GM12878 (cell line): ENCODE results near the gene IRF8. TPM values are rescaled to one million over a fixed set of nuclear protein-coding genes. Genes with fewer than 3 reads are reported as not detected.

Experiments used
- ATF7 ChIP-seq: fragments of 450-650 bp; IDR thresholded peaks from 2 replicates; pipeline ENCODE4 v1.6.1; 2016; ENCODE audit warnings: low read depth, mild to moderate bottlenecking
- BRCA1 ChIP-seq: IDR thresholded peaks from 2 replicates; pipeline ENCODE4 v1.6.1; 2011; ENCODE audit warnings: low read depth, low read length, improper control_type of control experiment
- ELK1 ChIP-seq: IDR thresholded peaks from 2 replicates; pipeline ENCODE4 v1.6.1; 2012; ENCODE audit warnings: low read depth, low read length, improper control_type of control experiment
- HSF1 ChIP-seq: fragments of 150-350 bp; IDR thresholded peaks from 2 replicates; pipeline ENCODE4 v1.6.1; 2014; ENCODE audit warnings: mild to moderate bottlenecking, low read depth, low read length
- LARP7 ChIP-seq: fragments of 450-650 bp; IDR thresholded peaks from 2 replicates; pipeline ENCODE4 v1.6.1; 2017; ENCODE audit warnings: mild to moderate bottlenecking
- MAX ChIP-seq: IDR thresholded peaks from 2 replicates; pipeline ENCODE4 v1.6.1; 2012; ENCODE audit warnings: low read depth, low read length, improper control_type of control experiment
- NFXL1 ChIP-seq: fragments of 450-650 bp; IDR thresholded peaks from 2 replicates; pipeline ENCODE4 v1.6.1; 2017; ENCODE audit warnings: antibody characterized with exemption, mild to moderate bottlenecking, borderline replicate concordance
- NFYB ChIP-seq: IDR thresholded peaks from 2 replicates; pipeline ENCODE4 v1.6.1; 2011; ENCODE audit warnings: low read depth, mild to moderate bottlenecking, low read length, improper control_type of control experiment, moderate library complexity; ENCODE audit not compliant: insufficient read depth
- NRF1 ChIP-seq: conservative IDR thresholded peaks from 2 replicates; pipeline ENCODE4 v1.6.1; 2011; ENCODE audit warnings: mild to moderate bottlenecking, low read depth, low read length, improper control_type of control experiment
- PKNOX1 ChIP-seq: fragments of 450-650 bp; IDR thresholded peaks from 2 replicates; pipeline ENCODE4 v1.6.1; 2016; ENCODE audit warnings: mild to moderate bottlenecking
- PML ChIP-seq: IDR thresholded peaks from 2 replicates; pipeline ENCODE4 v1.6.1; 2012; ENCODE audit warnings: low read length, inconsistent platforms
- POLR2AphosphoS2 ChIP-seq: IDR thresholded peaks from 2 replicates; pipeline ENCODE4 v1.6.1; 2011; ENCODE audit warnings: low read depth, mild to moderate bottlenecking, low read length, improper control_type of control experiment, moderate library complexity
- RFX5 ChIP-seq: IDR thresholded peaks from 2 replicates; pipeline ENCODE4 v1.6.1; 2011; ENCODE audit warnings: low read depth, low read length, improper control_type of control experiment
- SMARCA5 ChIP-seq: fragments of 450-650 bp; IDR thresholded peaks from 2 replicates; pipeline ENCODE4 v1.6.1; 2017; ENCODE audit warnings: mild to moderate bottlenecking
- WRNIP1 ChIP-seq: IDR thresholded peaks from 2 replicates; pipeline ENCODE4 v1.6.1; 2011; ENCODE audit warnings: low read depth, low read length, improper control_type of control experiment, borderline replicate concordance
- ZBTB4 ChIP-seq: fragments of 450-650 bp; formaldehyde crosslinking; IDR thresholded peaks from 2 replicates; pipeline ENCODE4 v1.4.0; 2022; ENCODE audit warnings: mild to moderate bottlenecking, moderate library complexity
- ZBTB40 ChIP-seq: fragments of 450-650 bp; IDR thresholded peaks from 2 replicates; pipeline ENCODE4 v1.6.1; 2016; ENCODE audit warnings: mild to moderate bottlenecking, moderate library complexity, borderline replicate concordance
- polyA plus RNA-seq, 11 experiments: library from polyadenylated mRNA; depleted of rRNA in 4 of 11; unstranded in 6 of 11; stranded (reverse) in 5 of 11; fragments of >200 nt; fragmentation: Nextera tagmentation in 4 of 11; fragmentation: Illumina TruSeq in 1 of 11; extraction: Ambion mirVana in 4 of 11; extraction: Trizol in 1 of 11; gene quantifications; 1 replicate in 1 of 11; 2 replicates in 10 of 11; pipeline versions ENCODE4 v1.2.1 to v1.2.3, GENCODE V29; 2011 to 2016; ENCODE audit warnings: inconsistent platforms in 2 of 11, missing spikeins in 2 of 11, low read depth in 1 of 11
- total RNA-seq, 4 experiments: library from RNA; depleted of rRNA in 3 of 4; stranded (reverse); fragments of >200 nt in 3 of 4; fragmentation: Illumina TruSeq in 1 of 4; extraction: Trizol in 1 of 4; gene quantifications; 2 replicates each; pipeline versions ENCODE4 v1.2.1 to v1.2.3, GENCODE V29; 2013 to 2021

The IRF8 gene
- total and polyA plus RNA-seq, 10 of the 15 experiments (the other 5 are each of a cell fraction or from before 2014, with no cell fraction given): 17.1 to 237 (median 172) TPM

GRCh38 chr16:85936816-85937215 is 37.9 kb downstream of the IRF8 start (continued):
- TF ChIP-seq PKNOX1: no peak
- TF ChIP-seq ATF7: no peak
- TF ChIP-seq RFX5: no peak
- TF ChIP-seq NFYB: no peak
- peak; percentile 19; the same call in 1 of the 2 replicates for TF ChIP-seq MAX
- TF ChIP-seq POLR2AphosphoS2: no peak
- peak; percentile 91 for TF ChIP-seq SMARCA5
- no peak for TF ChIP-seq NRF1
- no peak for TF ChIP-seq ZBTB4 (CRISPR knock-in tag)
- TF ChIP-seq WRNIP1: no peak
- peak; percentile 7; the same call in 1 of the 2 replicates for TF ChIP-seq PML
- no peak for TF ChIP-seq ELK1
- no peak for TF ChIP-seq NFXL1
- TF ChIP-seq ZBTB40: no peak
- TF ChIP-seq BRCA1: no peak
- peak; percentile 70; the same call in 1 of the 2 replicates for TF ChIP-seq HSF1
- 0 out of 2 replicates have a peak, but pooled peaks have one; percentile 40 for TF ChIP-seq LARP7
